ENCODE data around the gene SDF4.
"Not testable (repeated sequence)": the region's sequence is repeated elsewhere in the genome, so short reads cannot be mapped to it uniquely, and the experiment has no call there.

SDF4 gene

GRCh38 chr1:1179983-1180861 lies 51.6 kb downstream of the SDF4 start:
- H3K4me1 Mint-ChIP-seq: peaks cover 11% of the 10 kb centered on the region
- DNase-seq (ENCODE audit: low spot score in 2 of 2) (no peak), ATAC-seq (no peak)
- H3K27ac Mint-ChIP-seq: no peak overlapping the region
- no peak overlapping the region for H3K4me3 Mint-ChIP-seq
- no peaks in the 10 kb centered on the region for H3K9me3 Mint-ChIP-seq
- no peaks in the 10 kb centered on the region for H3K36me3 Mint-ChIP-seq

GRCh38 chr1:1179346-1179982 lies 52.3 kb downstream of the SDF4 start:
- peaks cover 11% of the 10 kb centered on the region for H3K4me1 Mint-ChIP-seq
- no peaks in the 10 kb centered on the region for H3K36me3 Mint-ChIP-seq
- DNase-seq (ENCODE audit: low spot score in 2 of 2) (no peak), ATAC-seq (no peak)
- no peaks in the 10 kb centered on the region for H3K9me3 Mint-ChIP-seq
- no peak overlapping the region for H3K27ac Mint-ChIP-seq
- H3K4me3 Mint-ChIP-seq: no peak overlapping the region

GRCh38 chr1:1178794-1179331 lies 52.9 kb downstream of the SDF4 start:
- H3K4me1 Mint-ChIP-seq: peaks cover 11% of the 10 kb centered on the region
- no peaks in the 10 kb centered on the region for H3K9me3 Mint-ChIP-seq
- DNase-seq (ENCODE audit: low spot score in 2 of 2): no peak
- no peak overlapping the region for H3K4me3 Mint-ChIP-seq
- ATAC-seq: no peak
- no peaks in the 10 kb centered on the region for H3K36me3 Mint-ChIP-seq
- H3K27ac Mint-ChIP-seq: no peak overlapping the region

- Mint-ChIP-seq H3K36me3 (no peaks in the 10 kb centered on the region), H3K4me3 (no peak overlapping the region), H3K27ac (no peak overlapping the region), H3K4me1 (peaks cover 6% of the 10 kb centered on the region), H3K9me3 (no peaks in the 10 kb centered on the region)
- ATAC-seq (no peak), DNase-seq (ENCODE audit: low spot score in 2 of 2) (no peak)
Observed at GRCh38 chr1:1177452-1178206, 54.2 kb downstream of the SDF4 start.

- Mint-ChIP-seq H3K4me3 (no peak overlapping the region), H3K9me3 (no peaks in the 10 kb centered on the region), H3K36me3 (no peaks in the 10 kb centered on the region), H3K4me1 (peaks cover 11% of the 10 kb centered on the region), H3K27ac (no peak overlapping the region)
- no peak for ATAC-seq
- DNase-seq (ENCODE audit: low spot score in 2 of 2): no peak
Observed at GRCh38 chr1:1176931-1177330, 54.9 kb downstream of the SDF4 start.

- not testable (repeated sequence) for H3K36me3 Mint-ChIP-seq; H3K4me3 Mint-ChIP-seq; H3K9me3 Mint-ChIP-seq; DNase-seq (ENCODE audit: low spot score in 2 of 2); H3K27ac Mint-ChIP-seq; ATAC-seq
- H3K4me1 Mint-ChIP-seq: peaks cover 11% of the 10 kb centered on the region
Observed at GRCh38 chr1:1176063-1176761, 55.6 kb downstream of the SDF4 start.

GRCh38 chr1:1175221-1176062 lies 56.4 kb downstream of the SDF4 start:
- Mint-ChIP-seq H3K36me3 (no peaks in the 10 kb centered on the region), H3K4me1 (peaks cover 7% of the 10 kb centered on the region), H3K9me3 (no peaks in the 10 kb centered on the region)

GRCh38 chr1:1173793-1174415 lies 57.9 kb downstream of the SDF4 start, which contains the start of gene TTLL10:
Gene TTLL10, plus strand, starts transcription at chr1:1173880. Its CDS starts 5,336 bp downstream, at chr1:1179216.
- DNase-seq (ENCODE audit: low spot score in 2 of 2) (no peak), ATAC-seq (peak; percentile 16)
- Mint-ChIP-seq H3K9me3 (no peaks in the 10 kb centered on the region), H3K27ac (no peak within 1 kb of the TSS), H3K4me1 (peaks cover 12% of the 10 kb centered on the region), H3K36me3 (no peaks in the 10 kb centered on the region), H3K4me3 (no peak within 1 kb of the TSS)

More at GRCh38 chr1:1175221-1176062, 56.4 kb downstream of the SDF4 start:
- no peak for DNase-seq (ENCODE audit: low spot score in 2 of 2)
- Mint-ChIP-seq H3K4me3 (no peak overlapping the region), H3K27ac (no peak overlapping the region)
- no peak for ATAC-seq

GRCh38 chr1:1173061-1173792 lies 58.6 kb downstream of the SDF4 start:
- ATAC-seq: peak; percentile 2
- no peak overlapping the region for H3K4me3 Mint-ChIP-seq
- no peaks in the 10 kb centered on the region for H3K9me3 Mint-ChIP-seq
- no peak for DNase-seq (ENCODE audit: low spot score in 2 of 2)
- peaks cover 12% of the 10 kb centered on the region for H3K4me1 Mint-ChIP-seq
- H3K36me3 Mint-ChIP-seq: no peaks in the 10 kb centered on the region
- H3K27ac Mint-ChIP-seq: no peak overlapping the region

GRCh38 chr1:1171546-1172340 lies 60.1 kb downstream of the SDF4 start:
- Mint-ChIP-seq H3K36me3 (no peaks in the 10 kb centered on the region), H3K27ac (peak overlapping the region; percentile 58), H3K4me3 (peak overlapping the region; percentile 51), H3K9me3 (no peaks in the 10 kb centered on the region), H3K4me1 (peaks cover 12% of the 10 kb centered on the region)
- ATAC-seq: peak; percentile 68
- DNase-seq (ENCODE audit: low spot score in 2 of 2): no peak

GRCh38 chr1:1171161-1171545 lies 60.6 kb downstream of the SDF4 start:
- DNase-seq (ENCODE audit: low spot score in 2 of 2) (no peak), ATAC-seq (no peak)
- Mint-ChIP-seq H3K4me3 (no peak overlapping the region), H3K4me1 (peaks cover 12% of the 10 kb centered on the region), H3K36me3 (no peaks in the 10 kb centered on the region), H3K27ac (no peak overlapping the region), H3K9me3 (no peaks in the 10 kb centered on the region)

- Mint-ChIP-seq H3K4me3 (no peak overlapping the region), H3K36me3 (no peaks in the 10 kb centered on the region), H3K27ac (no peak overlapping the region), H3K4me1 (peaks cover 17% of the 10 kb centered on the region), H3K9me3 (no peaks in the 10 kb centered on the region)
- no peak for ATAC-seq
- DNase-seq (ENCODE audit: low spot score in 2 of 2): no peak
Observed at GRCh38 chr1:1170215-1171091, 61.3 kb downstream of the SDF4 start.
